H54 (cell line): ENCODE data around the gene ATP5PO.

Experiments used
- DNase-seq: peaks from one replicate; pipeline ENCODE4 v3.0.0; 2011; ENCODE audit warnings: low spot score, mixed read lengths; ENCODE audit not compliant: insufficient read length
- FAIRE-seq: peaks from 3 replicates; lab custom pipeline; 2011; peaks lifted over from hg19 to GRCh38; lab: Jason Lieb, UNC
- POLR2A ChIP-seq: IDR thresholded peaks from 2 replicates; pipeline ENCODE4 v1.6.1; 2011; ENCODE audit warnings: low read depth, mild to moderate bottlenecking, low read length

The ATP5PO gene

GRCh38 chr21:33861125-33861524 lies 54.5 kb downstream of the ATP5PO start:
- TF ChIP-seq POLR2A, result no peak
- FAIRE-seq (no peak), DNase-seq (no peak)

GRCh38 chr21:33860332-33860879 lies 55.2 kb downstream of the ATP5PO start:
- DNase-seq (no peak), FAIRE-seq (no peak)
- TF ChIP-seq POLR2A, result no peak

- no peak for DNase-seq
- TF ChIP-seq POLR2A, result no peak
- no peak for FAIRE-seq
Observed at GRCh38 chr21:33859373-33860102, 56.1 kb downstream of the ATP5PO start.

GRCh38 chr21:33858667-33859372 lies 56.8 kb downstream of the ATP5PO start:
- DNase-seq, result no peak
- FAIRE-seq, result no peak
- no peak for TF ChIP-seq POLR2A

GRCh38 chr21:33857846-33858666 lies 57.5 kb downstream of the ATP5PO start:
- FAIRE-seq (no peak), DNase-seq (no peak)

GRCh38 chr21:33856893-33857527 lies 58.6 kb downstream of the ATP5PO start:
- no peak for FAIRE-seq
- no peak for TF ChIP-seq POLR2A
- DNase-seq, result no peak

More at GRCh38 chr21:33857846-33858666, 57.5 kb downstream of the ATP5PO start:
- TF ChIP-seq POLR2A, result no peak

- TF ChIP-seq POLR2A, result no peak
- FAIRE-seq (no peak), DNase-seq (no peak)
Observed at GRCh38 chr21:33855190-33855589, 60.4 kb downstream of the ATP5PO start.

- no peak for TF ChIP-seq POLR2A
- FAIRE-seq (no peak), DNase-seq (peak; percentile 37)
Observed at GRCh38 chr21:33854604-33855003, 61.0 kb downstream of the ATP5PO start.
